Measurements from ENCODE around the gene LSM4. TPM values are rescaled to one million over a fixed set of nuclear protein-coding genes. Genes with fewer than 3 reads are reported as not detected.
"Not testable (repeated sequence)": the region's sequence is repeated elsewhere in the genome, so short reads cannot be mapped to it uniquely, and the experiment has no call there.

LSM4 gene
- total and polyA plus RNA-seq, 2 donors (not counting 3 experiments of a cell fraction or from before 2014, with no cell fraction given) = 118 to 119 TPM

DNA sequence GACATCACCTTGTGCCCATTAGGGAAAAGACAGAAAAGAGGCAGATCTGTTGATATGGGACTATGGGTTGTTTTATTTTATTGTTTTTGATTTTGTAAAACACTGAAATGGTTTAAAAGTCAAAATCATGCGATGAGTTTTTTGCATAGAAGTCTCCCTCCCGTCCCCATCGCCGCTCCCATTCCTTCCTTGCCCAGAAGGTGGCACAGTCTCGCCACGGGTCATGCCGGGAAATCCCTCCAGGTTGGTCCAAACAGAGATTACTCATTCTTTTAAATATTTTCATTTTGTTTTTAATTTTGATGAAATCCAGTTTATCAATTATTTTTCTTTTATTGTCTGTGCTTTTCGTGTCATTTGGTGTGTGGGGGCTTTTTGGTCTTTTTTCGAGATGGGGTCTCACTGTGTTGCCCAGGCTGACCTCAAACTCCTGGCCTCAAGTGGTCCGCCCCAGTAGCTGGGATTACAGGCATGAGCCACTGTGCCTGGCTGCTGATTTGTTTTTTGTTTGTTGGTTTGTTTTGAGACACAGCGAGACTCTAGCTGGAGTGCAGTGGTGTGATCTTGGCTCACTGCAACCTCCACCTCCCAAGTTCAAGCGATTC lies 26.8 kb upstream of the LSM4 start:
- Histone ChIP-seq H3K9me1 (replicated peaks; ENCODE audit: control insufficient read depth, extremely low read depth, insufficient read depth, low read length) (no peaks in the 10 kb centered on the region), H3K4me3 (replicated peaks in 1 of 3; ENCODE audit: insufficient read depth in 1 of 3, low read depth in 1 of 3, low read length in 3 of 3) (no peak overlapping the region), H3K9me3 (replicated peaks; ENCODE audit: control insufficient read depth, insufficient read depth, low read length) (no peaks in the 10 kb centered on the region), H3K36me3 (ENCODE audit: control insufficient read depth in 2 of 2, extremely low read depth in 1 of 2, insufficient read depth in 2 of 2, low read length in 2 of 2) (no peaks in the 10 kb centered on the region), H3K79me2 (ENCODE audit: control insufficient read depth, insufficient read depth, low read length) (no peaks in the 10 kb centered on the region), H3K4me2 (ENCODE audit: insufficient read depth, low read length) (no peak overlapping the region), H3K27ac (ENCODE audit: insufficient read depth, low read depth, low read length) (no peak overlapping the region), H2AFZ (ENCODE audit: low read depth, low read length) (no peak overlapping the region), H3K4me1 (ENCODE audit: control insufficient read depth, extremely low read depth, insufficient read depth, low read length) (no peaks in the 10 kb centered on the region), H4K20me1 (replicated peaks; ENCODE audit: control insufficient read depth, extremely low read depth, insufficient read depth, low read length) (no peaks in the 10 kb centered on the region), H3K9ac (replicated peaks; ENCODE audit: extremely low read depth, insufficient read depth, low read length) (no peak overlapping the region), H3K27me3 (ENCODE audit: control insufficient read depth in 2 of 2, insufficient read depth in 2 of 2, low read length in 2 of 2) (no peaks in the 10 kb centered on the region)
- POLR2A ChIA-PET = interaction anchor here (1.0 to 1.8 kb wide), 3 partner anchors 36 to 68 kb away, joined by 4 to 9 read pairs (median 5); partner anchors contain the start of gene GDF15
- DNase-seq (ENCODE audit: low read depth, low spot score) (peak; percentile 67), FAIRE-seq (peak; percentile 91)
- dilution Hi-C loops (cut with MboI; ENCODE audit: extremely low pct_ligation_motif_present, low sequenced_read_pairs) = no loop called here
- TF ChIP-seq, protein P1, sequence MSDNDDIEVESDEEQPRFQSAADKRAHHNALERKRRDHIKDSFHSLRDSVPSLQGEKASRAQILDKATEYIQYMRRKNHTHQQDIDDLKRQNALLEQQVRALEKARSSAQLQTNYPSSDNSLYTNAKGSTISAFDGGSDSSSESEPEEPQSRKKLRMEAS (IDR thresholded peaks at IDR 0.05; ENCODE audit: insufficient read depth, insufficient read length) = no peak
- TF ChIP-seq, protein P2, sequence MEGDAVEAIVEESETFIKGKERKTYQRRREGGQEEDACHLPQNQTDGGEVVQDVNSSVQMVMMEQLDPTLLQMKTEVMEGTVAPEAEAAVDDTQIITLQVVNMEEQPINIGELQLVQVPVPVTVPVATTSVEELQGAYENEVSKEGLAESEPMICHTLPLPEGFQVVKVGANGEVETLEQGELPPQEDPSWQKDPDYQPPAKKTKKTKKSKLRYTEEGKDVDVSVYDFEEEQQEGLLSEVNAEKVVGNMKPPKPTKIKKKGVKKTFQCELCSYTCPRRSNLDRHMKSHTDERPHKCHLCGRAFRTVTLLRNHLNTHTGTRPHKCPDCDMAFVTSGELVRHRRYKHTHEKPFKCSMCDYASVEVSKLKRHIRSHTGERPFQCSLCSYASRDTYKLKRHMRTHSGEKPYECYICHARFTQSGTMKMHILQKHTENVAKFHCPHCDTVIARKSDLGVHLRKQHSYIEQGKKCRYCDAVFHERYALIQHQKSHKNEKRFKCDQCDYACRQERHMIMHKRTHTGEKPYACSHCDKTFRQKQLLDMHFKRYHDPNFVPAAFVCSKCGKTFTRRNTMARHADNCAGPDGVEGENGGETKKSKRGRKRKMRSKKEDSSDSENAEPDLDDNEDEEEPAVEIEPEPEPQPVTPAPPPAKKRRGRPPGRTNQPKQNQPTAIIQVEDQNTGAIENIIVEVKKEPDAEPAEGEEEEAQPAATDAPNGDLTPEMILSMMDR (IDR thresholded peaks at IDR 0.05; ENCODE audit: extremely low read depth in 1 of 2, insufficient read depth in 1 of 2, low read depth in 1 of 2, low read length in 2 of 2) = peak; percentile 80 to 86
- TF ChIP-seq FOS (IDR thresholded peaks at IDR 0.05; ENCODE audit: borderline replicate concordance, insufficient read depth, low read length) = peak; percentile 32
- no TSS peak for BruUV-seq (replicated peaks)
- CTCF ChIA-PET = interaction anchor here (0.6 to 4.1 kb wide), 28 partner anchors 10 to 237 kb away, joined by 3 to 160 read pairs (median 5); partner anchors contain the start of genes GDF15, JUND, LSM4 and PGPEP1
- intact Hi-C loops (cut with micrococcal nuclease) = loop anchor here (1.0 kb wide), 2 partner anchors 37 to 61 kb away; partner anchors contain the start of gene GDF15

DNA sequence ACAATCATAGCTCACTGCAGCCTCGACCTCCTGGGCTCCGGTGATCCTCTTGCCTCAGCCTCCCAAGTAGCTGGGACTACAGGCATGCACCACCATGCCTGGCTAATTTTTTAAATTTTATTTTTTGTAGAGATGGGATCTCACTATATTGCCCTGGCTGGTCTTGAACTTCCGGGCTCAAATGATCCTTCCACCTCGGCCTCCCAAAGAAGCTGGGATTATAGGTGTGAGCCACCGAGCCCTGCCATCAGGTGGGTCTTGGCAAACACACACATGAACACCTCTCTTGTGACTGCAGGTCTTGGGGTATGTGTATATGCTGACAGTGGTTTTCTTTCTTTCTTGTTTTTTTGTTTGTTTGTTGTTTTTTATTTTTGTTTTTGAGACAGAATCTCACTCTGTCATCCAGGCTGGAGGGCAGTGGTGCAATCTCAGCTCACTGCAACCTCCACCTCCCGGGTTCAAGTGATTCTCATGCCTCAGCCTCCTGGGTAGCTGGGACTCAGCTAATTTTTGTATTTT lies 26.0 kb upstream of the LSM4 start:
- H3K27me3 ChIP-seq (ENCODE audit: control insufficient read depth in 2 of 2, insufficient read depth in 2 of 2, low read length in 2 of 2); BruUV-seq (replicated peaks); H3K9me1 ChIP-seq (replicated peaks; ENCODE audit: control insufficient read depth, extremely low read depth, insufficient read depth, low read length); H2AFZ ChIP-seq (ENCODE audit: low read depth, low read length); H3K4me3 ChIP-seq (replicated peaks in 1 of 3; ENCODE audit: insufficient read depth in 1 of 3, low read depth in 1 of 3, low read length in 3 of 3); dilution Hi-C loops (cut with MboI; ENCODE audit: extremely low pct_ligation_motif_present, low sequenced_read_pairs); FAIRE-seq; H3K4me1 ChIP-seq (ENCODE audit: control insufficient read depth, extremely low read depth, insufficient read depth, low read length); H3K36me3 ChIP-seq (ENCODE audit: control insufficient read depth in 2 of 2, extremely low read depth in 1 of 2, insufficient read depth in 2 of 2, low read length in 2 of 2); DNase-seq (ENCODE audit: low read depth, low spot score); H4K20me1 ChIP-seq (replicated peaks; ENCODE audit: control insufficient read depth, extremely low read depth, insufficient read depth, low read length); H3K9ac ChIP-seq (replicated peaks; ENCODE audit: extremely low read depth, insufficient read depth, low read length); H3K27ac ChIP-seq (ENCODE audit: insufficient read depth, low read depth, low read length); H3K9me3 ChIP-seq (replicated peaks; ENCODE audit: control insufficient read depth, insufficient read depth, low read length); H3K79me2 ChIP-seq (ENCODE audit: control insufficient read depth, insufficient read depth, low read length); H3K4me2 ChIP-seq (ENCODE audit: insufficient read depth, low read length): not testable (repeated sequence)
- POLR2A ChIA-PET = interaction anchor here (1.0 to 1.8 kb wide), 3 partner anchors 37 to 67 kb away, joined by 4 to 9 read pairs (median 5); partner anchors contain the start of gene GDF15
- intact Hi-C loops (cut with micrococcal nuclease) = loop anchor here (1.0 kb wide), 2 partner anchors 37 to 61 kb away; partner anchors contain the start of gene GDF15
- CTCF ChIA-PET = interaction anchor here (0.7 to 4.1 kb wide), 21 partner anchors 10 to 236 kb away, joined by 3 to 160 read pairs (median 7); partner anchors contain the start of genes GDF15, JUND, LSM4 and PGPEP1
